GM18505 (cell line): ENCODE results near the gene ASB1.

ENCODE experiments used
- ATAC-seq: cut with Tn5 transposase; IDR thresholded peaks from one replicate; pipeline ENCODE4 v1.9.1; 2021; ENCODE audit not compliant: unreplicated experiment
- POLR2A ChIP-seq: IDR thresholded peaks from 4 replicates; pipeline ENCODE4 v1.6.1; 2011; ENCODE audit warnings: borderline replicate concordance; ENCODE audit not compliant: insufficient read depth, insufficient read length; ENCODE audit errors: extremely low read depth

The ASB1 gene

DNA sequence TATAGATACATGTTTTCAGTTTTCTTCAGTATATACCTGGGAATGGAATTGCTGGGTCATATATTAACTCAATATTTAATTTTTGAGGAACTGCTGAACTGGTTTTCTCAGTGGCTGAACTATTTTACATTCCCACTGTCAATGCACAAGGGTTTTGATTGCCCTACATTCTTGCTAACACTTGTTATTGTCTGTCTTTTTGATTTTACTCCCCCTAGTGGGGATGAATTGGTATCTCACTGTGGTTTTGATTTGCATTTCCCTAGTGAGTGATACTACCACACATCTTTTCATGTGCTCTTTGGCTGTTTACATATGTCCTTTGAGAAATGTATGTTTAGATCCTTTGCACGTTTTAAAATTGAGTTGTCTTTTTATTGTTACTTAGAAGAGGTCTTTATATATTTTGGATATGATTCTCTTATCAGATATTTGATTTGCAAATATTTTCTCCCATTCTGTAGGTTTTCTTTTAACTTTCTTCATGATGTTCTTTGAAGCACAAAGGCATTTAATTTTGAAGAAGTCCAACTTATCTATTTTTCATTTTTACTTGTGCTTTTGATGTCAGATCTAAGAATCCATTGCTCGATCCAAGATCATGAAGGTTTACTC is 36.2 kb downstream of the ASB1 start:
- ATAC-seq: no peak
- no peak for TF ChIP-seq POLR2A

DNA sequence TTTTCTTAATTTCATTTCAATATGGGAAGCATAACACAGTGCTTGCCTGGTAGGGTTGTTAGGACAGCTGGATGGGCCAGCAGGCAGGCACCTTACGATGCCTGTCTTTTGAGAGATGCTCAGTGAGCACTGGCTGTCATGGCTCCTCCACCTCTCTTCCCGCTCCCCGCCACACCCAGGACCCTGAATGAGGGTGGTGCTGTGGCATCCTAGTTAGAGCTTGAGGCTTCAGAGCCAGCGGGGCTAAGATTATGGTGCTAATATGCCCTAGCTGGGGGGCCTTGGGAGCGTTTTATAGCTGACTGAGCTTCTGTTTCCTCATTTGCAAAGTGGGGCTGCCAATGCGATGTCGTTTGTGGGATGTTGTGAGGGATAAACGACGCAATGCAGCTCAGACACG is 37.7 kb downstream of the ASB1 start:
- TF ChIP-seq POLR2A: no peak
- ATAC-seq: no peak

DNA sequence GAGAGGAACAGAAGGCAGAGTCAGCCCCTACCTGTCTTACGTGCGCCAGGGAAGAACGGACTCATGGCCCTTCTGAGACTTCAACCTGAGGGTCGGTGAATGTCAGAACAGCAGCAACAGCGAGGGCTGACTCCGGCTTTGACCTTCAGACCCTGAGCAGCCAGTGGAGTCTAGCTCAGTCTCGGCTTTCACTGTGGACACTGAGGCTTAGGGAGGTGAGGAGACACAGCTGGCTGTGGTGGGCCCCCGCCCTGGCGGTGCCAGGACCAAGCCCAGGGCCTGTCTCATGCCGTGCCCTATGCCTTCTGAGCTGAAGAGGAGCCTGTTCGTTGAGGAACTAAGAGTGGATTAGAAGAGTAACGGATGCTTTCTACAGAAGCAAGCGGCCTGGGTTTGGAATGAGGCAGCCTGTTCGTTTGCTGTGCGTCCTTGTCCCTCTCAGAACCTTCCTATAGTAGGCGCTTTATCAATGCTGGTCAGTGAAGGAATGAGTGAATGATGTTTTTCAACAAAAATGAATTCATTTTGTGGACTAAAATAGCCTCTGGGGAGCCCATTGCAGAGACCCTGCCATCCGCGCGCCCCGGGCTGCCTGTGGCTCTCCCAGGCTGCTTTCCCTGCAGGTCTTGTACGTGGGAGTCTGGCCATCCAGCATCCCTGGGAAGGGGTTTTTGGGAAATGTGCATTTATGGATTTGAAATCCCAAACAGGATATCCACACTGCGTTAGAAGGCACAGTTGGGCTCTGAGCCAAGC is 38.9 kb downstream of the ASB1 start:
- no peak for ATAC-seq
- no peak for TF ChIP-seq POLR2A

DNA sequence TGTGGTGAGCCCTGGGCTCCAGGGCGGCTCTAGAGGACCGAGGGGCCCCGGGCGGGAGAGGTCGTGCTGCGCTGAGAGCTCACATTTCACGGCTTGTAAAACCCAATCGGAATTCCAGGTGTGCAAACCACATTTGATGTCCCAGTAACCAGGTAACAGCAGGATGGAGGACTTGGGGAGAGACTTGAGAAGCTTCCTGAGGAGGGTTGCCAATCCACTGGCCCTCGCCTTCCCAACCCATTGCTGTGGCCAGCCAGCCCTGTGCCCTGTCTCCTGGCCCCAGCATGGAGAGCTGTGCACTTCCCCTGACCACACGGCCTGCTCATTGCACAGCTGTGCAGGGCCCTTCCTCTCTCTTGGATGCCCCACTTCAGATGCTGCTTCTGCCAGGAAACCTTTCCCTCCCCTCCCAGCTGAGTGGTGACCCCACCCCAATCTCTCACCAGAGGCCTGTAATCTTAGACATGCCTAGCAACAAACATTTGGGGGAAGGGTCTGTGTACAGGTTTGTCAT is 39.6 kb downstream of the ASB1 start:
- no peak for ATAC-seq

DNA sequence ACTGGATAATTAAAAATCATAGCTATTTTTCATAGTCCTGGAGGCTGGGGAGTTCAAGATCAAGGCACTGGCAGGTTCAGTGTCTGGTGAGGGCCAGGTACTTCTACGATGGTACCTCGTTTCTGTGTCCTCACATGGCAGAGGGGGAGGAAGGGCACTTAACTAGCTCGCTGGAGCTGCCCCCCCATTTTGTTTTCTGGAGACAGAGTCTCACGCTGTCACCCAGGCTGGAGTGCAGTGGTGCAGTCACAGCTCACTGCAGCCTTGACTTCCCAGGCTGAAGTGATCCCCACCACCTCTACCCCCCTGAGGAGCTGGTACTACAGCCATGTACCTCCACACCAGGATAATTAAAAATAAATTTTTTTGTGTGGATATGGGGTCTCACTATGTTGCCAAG is 40.3 kb downstream of the ASB1 start:
- no peak for TF ChIP-seq POLR2A
- no peak for ATAC-seq

More for the DNA sequence above, 39.6 kb downstream of the ASB1 start:
- TF ChIP-seq POLR2A: no peak

DNA sequence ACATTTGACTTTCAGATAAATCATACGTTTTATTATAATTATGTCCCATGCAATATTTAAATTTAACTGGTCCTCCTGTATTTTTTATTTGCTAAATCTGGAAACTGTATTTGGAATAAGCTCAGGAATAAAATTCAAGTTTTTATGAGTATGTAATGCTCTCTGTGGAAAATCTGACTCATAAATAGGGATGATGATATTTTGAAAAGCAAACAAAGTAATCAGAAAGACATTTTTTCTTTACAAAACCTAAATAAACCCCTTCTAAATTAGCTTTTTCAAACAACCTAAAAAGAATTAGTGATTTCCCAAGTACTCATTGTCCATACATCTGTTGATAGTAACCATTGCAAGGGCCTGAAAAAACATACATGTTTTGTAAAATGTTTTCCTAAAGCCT is 41.1 kb downstream of the ASB1 start:
- no peak for ATAC-seq
- TF ChIP-seq POLR2A: no peak

DNA sequence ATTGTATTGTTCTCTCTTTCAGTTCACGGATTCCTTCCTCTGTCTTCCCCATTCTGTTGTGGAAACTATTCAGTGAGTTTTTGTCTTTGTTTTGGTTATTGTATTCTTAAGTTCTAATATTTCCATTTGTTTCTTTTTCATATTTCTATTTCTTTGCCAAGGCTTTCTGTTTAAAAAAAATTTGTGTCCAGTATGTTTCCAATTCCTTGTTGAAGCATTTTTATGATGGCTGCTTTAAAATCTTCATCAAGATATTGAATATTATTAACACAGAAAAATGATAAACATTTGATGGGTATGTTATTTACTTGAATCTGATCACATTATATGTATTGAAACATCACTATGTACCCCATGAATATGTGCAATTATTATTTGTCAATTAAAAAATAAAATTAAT is 42.4 kb downstream of the ASB1 start:
- no peak for ATAC-seq
- no peak for TF ChIP-seq POLR2A

DNA sequence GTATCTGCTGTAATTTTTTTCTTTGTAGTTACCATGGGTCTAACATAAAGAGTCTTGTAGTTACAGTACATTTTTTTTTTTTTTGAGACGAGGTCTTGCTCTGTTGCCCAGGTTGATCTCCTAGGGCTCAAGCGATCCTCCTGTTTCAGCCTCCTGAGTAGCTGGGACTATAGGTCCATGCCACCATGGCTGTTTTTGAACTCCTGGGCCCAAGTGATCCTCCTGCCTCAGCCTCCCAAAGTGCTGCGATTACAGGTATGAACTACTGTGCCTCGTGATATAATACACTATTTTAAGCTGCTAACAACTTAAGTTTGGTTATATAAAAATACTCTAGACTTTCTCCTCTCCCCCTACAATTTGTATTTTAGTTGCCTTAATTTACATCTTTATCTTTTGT is 46.3 kb downstream of the ASB1 start:
- no peak for ATAC-seq

DNA sequence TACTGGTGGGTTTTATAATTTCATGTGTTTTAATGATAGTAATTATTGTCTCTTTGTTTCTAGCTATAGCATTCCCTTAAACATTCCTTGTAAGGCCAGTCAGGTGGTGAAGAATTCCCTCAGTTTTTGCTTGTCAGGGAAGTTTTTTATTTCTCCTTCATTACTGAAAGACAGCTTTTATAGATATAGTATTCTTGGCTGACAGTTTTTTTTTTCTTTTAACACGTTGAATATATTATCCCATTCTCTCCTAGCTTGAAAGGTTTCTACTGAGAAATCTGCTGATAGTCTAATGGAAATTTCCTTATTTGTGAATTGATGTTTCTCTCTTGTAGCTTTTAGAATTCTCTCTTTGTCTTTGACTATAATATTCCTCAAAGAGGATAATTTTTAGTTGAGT is 46.8 kb downstream of the ASB1 start:
- TF ChIP-seq POLR2A: no peak
- no peak for ATAC-seq

More for the DNA sequence above, 46.3 kb downstream of the ASB1 start:
- TF ChIP-seq POLR2A: no peak

DNA sequence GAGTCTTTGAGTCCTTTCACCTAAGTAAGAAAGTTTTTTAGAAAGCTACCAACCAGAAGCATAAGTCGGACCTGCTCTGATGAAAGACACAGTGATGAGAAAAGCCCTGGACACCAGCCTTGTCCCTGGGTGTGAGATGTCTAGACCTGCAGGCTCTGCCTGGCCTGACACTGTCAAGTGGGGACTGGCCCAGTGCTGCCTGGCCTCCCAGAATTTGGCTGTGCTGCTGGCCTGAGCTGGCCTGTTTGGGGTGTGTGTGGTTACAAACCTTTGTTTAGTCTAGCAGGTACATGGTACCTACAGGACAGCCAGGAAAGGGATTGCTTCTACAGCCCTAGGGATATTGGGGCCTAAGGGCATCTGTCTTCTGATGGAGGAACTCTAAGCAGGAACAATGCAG is 48.3 kb downstream of the ASB1 start:
- ATAC-seq: no peak
- TF ChIP-seq POLR2A: no peak

DNA sequence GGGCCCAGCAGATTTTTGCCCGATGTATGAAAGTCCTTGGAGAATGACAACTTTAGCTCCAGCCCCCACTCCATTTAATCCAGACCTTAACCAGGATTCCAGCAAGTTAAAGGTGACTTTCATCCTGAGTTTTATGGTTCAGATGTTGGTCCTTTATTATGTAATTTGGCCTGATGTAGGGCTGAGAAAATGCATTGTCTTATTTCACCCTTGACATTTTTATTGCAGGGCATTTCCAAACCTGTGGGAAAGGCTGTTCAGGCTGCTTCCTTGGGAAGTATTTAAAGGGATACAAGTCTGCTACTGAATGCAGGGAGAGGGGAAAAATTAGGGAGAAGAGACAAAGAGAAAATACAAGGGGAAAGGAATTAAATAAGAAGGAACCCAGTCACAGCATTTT is 48.8 kb downstream of the ASB1 start:
- TF ChIP-seq POLR2A: no peak
- no peak for ATAC-seq

DNA sequence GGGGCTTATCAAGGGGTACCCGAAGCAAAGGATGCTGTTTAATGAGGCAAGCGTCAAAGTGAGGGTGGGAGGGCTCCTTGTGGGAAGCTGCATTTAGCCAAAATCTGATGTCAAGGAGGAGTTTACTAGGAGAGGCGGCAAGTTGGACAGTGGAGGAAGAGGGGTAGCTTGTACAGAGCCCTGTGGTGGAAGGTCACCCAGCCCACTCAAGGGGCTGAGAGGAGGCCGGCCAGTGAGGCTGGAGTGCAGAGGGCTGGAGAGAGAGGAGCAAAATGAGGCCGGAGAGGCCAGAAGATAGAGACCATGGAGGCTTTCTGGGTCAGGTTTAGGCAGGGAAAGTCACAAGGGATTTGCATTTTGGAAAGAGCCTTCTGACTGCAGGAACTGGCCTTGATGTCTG is 49.5 kb downstream of the ASB1 start:
- no peak for TF ChIP-seq POLR2A
- ATAC-seq: no peak

DNA sequence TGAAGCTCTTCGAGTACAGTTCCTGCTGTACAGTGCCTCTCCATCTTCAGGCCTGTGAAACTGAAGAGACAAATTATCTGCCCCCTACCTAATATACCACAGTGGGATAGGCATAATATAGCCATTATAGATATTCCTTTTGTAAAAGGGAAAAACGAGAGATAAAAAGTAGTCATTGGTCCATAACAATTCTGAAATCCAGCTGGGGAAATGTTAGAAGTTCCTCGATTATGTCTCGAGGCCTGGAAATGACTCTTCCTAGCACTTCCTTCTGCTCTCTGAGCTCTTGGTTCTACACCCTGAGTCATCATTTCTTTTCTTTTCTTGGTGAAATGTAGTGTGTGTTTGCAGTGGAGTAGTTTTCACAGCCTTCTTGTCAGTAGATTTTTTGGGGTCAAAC is 51.5 kb downstream of the ASB1 start:
- no peak for ATAC-seq
- TF ChIP-seq POLR2A: no peak

DNA sequence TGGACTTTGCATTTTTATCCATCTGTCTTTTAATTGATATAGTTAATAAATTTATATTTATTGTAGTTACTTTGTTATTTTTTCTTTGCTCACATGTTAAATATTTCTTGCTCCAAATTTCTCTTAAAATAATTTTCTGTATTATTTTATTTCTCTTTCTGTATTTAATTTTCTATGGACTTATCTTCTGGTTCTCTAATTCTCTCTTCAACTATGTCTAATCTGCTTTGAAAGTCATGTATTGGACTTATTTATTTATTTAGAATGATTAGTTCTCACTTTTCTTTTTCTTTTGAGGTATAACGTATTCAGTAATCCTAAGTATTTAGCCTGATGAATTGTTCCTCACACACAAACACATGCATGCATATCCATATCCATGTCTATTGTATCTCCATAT is 53.1 kb downstream of the ASB1 start:
- ATAC-seq: no peak
- TF ChIP-seq POLR2A: no peak
